Sigmoid colon (tissue), 7 donors: ENCODE results near the gene NCOA7. TPM values are rescaled to one million over a fixed set of nuclear protein-coding genes. Genes with fewer than 3 reads are reported as not detected.

Experiments used
- DNase-seq: peaks from one replicate; pipeline ENCODE4 v3.0.0-alpha.2; 2019
- H3K27ac ChIP-seq, 4 donors: fragments of 200-600 bp; sonication (generic); one replicate each; pipeline ENCODE4 v1.5.1; 2016 to 2019; ENCODE audit warnings: mild to moderate bottlenecking in 1 of 4
- H3K27me3 ChIP-seq, 3 donors: fragments of 200-600 bp; sonication (generic); one replicate each; pipeline ENCODE4 v1.5.1; 2019; ENCODE audit warnings: mild to moderate bottlenecking in 1 of 3
- H3K36me3 ChIP-seq, 4 donors: fragments of 200-600 bp; sonication (generic); one replicate each; pipeline ENCODE4 v1.5.1; 2016 to 2019
- H3K4me1 ChIP-seq, 4 donors: fragments of 200-600 bp; sonication (generic); one replicate each; pipeline ENCODE4 v1.5.1; 2017 to 2019
- H3K4me3 ChIP-seq, 4 donors: fragments of 200-600 bp; sonication (generic); one replicate each; pipeline ENCODE4 v1.5.1; 2017 to 2019; ENCODE audit warnings: mild to moderate bottlenecking in 2 of 4, moderate library complexity in 1 of 4
- H3K9me3 ChIP-seq, 4 donors: fragments of 200-600 bp in 3 of 4; sonication (generic) in 3 of 4; one replicate each; pipeline versions ENCODE4 v1.5.1 to v1.6.1; 2013 to 2019
- CTCF ChIP-seq, 4 experiments: fragments of 450-650 bp in 3 of 4; fragments of 200-600 bp in 1 of 4; IDR thresholded peaks; one replicate each; pipeline ENCODE4 v1.5.1; 2016 to 2019; ENCODE audit warnings: antibody characterized with exemption in 4 of 4, mild to moderate bottlenecking in 3 of 4, moderate library complexity in 2 of 4
- EP300 ChIP-seq, 4 donors: sonication (generic); formaldehyde crosslinking; IDR thresholded peaks; one replicate each; pipeline ENCODE4 v1.6.1; 2017; ENCODE audit warnings: antibody characterized with exemption in 4 of 4
- POLR2A ChIP-seq, 2 donors: fragments of 450-650 bp; IDR thresholded peaks; one replicate each; pipeline ENCODE4 v1.6.1; 2016; ENCODE audit warnings: antibody characterized with exemption in 2 of 2, mild to moderate bottlenecking in 2 of 2, moderate library complexity in 2 of 2
- POLR2AphosphoS5 ChIP-seq, 4 donors: sonication (generic); formaldehyde crosslinking; IDR thresholded peaks; one replicate each; pipeline ENCODE4 v1.6.1; 2017; ENCODE audit warnings: antibody characterized with exemption in 4 of 4
- WGBS, 2 donors: extraction: QIAGEN DNeasy Blood & Tissue Kit; methylation state at CpG; one replicate each; pipeline ENCODE4 v1.1.7; 2013; 5-methylcytosine and 5-hydroxymethylcytosine counted together
- intact Hi-C: fragments of 100-400 bp; cut with DNase I; formaldehyde crosslinking; loops from one replicate; pipeline ENCODE4 v1.15.1; 2023
- polyA plus RNA-seq, 3 donors: library from polyadenylated mRNA; stranded (reverse); fragments of 200-250 nt; gene quantifications; one replicate each; pipeline ENCODE4 v1.2.3, GENCODE V29; 2013
- total RNA-seq, 4 donors: library from RNA; depleted of rRNA; stranded (reverse); fragments of >200 nt; gene quantifications; one replicate each; pipeline ENCODE4 v1.1.0, GENCODE V29; 2016
- donor health status: healthy with polysubstance abuse.
- donor health status: Bipolar disorder and iron deficiency.
- donor health status: healthy.

Gene NCOA7
- total and polyA plus RNA-seq, 7 donors: 15.6 to 48.3 (median 27.5) TPM

- H3K27me3 ChIP-seq: no peaks in the 10 kb centered on the region
- no peak for TF ChIP-seq POLR2AphosphoS5 (IDR thresholded peaks at IDR 0.05)
- TF ChIP-seq POLR2A (IDR thresholded peaks at IDR 0.05): no peak
- no peak for TF ChIP-seq EP300 (IDR thresholded peaks at IDR 0.05)
- TF ChIP-seq CTCF (IDR thresholded peaks at IDR 0.05): no peak
- WGBS, 2 donors: 92 to 95% methylated on average over 3 of the region's 3 CpGs
- no peaks in the 10 kb centered on the region for H3K9me3 ChIP-seq
- H3K36me3 ChIP-seq: peaks cover 0 to 56% (median 10%) of the 10 kb centered on the region in 4 donors
- no peak overlapping the region for H3K27ac ChIP-seq
- intact Hi-C loops: no loop called here
- H3K4me3 ChIP-seq: no peak overlapping the region
- no peaks in the 10 kb centered on the region for H3K4me1 ChIP-seq
- DNase-seq: no peak
Measured at GRCh38 chr6:125926711-125927110, 136.0 kb downstream of the NCOA7 start.

- 58 to 64% methylated on average over 7 of the region's 7 CpGs for WGBS, 2 donors
- no peak for TF ChIP-seq EP300 (IDR thresholded peaks at IDR 0.05)
- TF ChIP-seq POLR2A (IDR thresholded peaks at IDR 0.05): no peak
- TF ChIP-seq CTCF (IDR thresholded peaks at IDR 0.05): no peak
- no peak for TF ChIP-seq POLR2AphosphoS5 (IDR thresholded peaks at IDR 0.05)
- Histone ChIP-seq H3K4me1 (no peaks in the 10 kb centered on the region), H3K9me3 (no peaks in the 10 kb centered on the region), H3K4me3 (no peak overlapping the region), H3K27me3 (no peaks in the 10 kb centered on the region), H3K27ac (no peak overlapping the region), H3K36me3 (peaks cover 0 to 45% (median 6%) of the 10 kb centered on the region in 4 donors)
- intact Hi-C loops: no loop called here
- no peak for DNase-seq
Measured at GRCh38 chr6:125927761-125928160, 137.0 kb downstream of the NCOA7 start.

- Histone ChIP-seq H3K9me3 (no peaks in the 10 kb centered on the region), H3K4me3 (no peak overlapping the region), H3K27ac (no peak overlapping the region), H3K27me3 (no peaks in the 10 kb centered on the region), H3K36me3 (peaks cover 0 to 19% (median 2%) of the 10 kb centered on the region in 4 donors), H3K4me1 (no peaks in the 10 kb centered on the region)
- intact Hi-C loops: no loop called here
- DNase-seq: no peak
- TF ChIP-seq POLR2A (IDR thresholded peaks at IDR 0.05): no peak
- no peak for TF ChIP-seq POLR2AphosphoS5 (IDR thresholded peaks at IDR 0.05)
- no peak for TF ChIP-seq EP300 (IDR thresholded peaks at IDR 0.05)
- no peak for TF ChIP-seq CTCF (IDR thresholded peaks at IDR 0.05)
- 85% methylated on average over 3 of the region's 3 CpGs for WGBS, 2 donors
Measured at GRCh38 chr6:125930765-125931418, 140.1 kb downstream of the NCOA7 start.

GRCh38 chr6:125931733-125932450, 141.1 kb downstream of the NCOA7 start:
- H3K36me3 ChIP-seq: peaks cover 0 to 19% (median 2%) of the 10 kb centered on the region in 4 donors
- H3K9me3 ChIP-seq: no peaks in the 10 kb centered on the region
- DNase-seq: no peak
- TF ChIP-seq POLR2A (IDR thresholded peaks at IDR 0.05) (no peak), EP300 (IDR thresholded peaks at IDR 0.05) (no peak), CTCF (IDR thresholded peaks at IDR 0.05) (no peak), POLR2AphosphoS5 (IDR thresholded peaks at IDR 0.05) (no peak)
- H3K4me1 ChIP-seq: no peaks in the 10 kb centered on the region
- H3K27me3 ChIP-seq: no peaks in the 10 kb centered on the region
- H3K27ac ChIP-seq: no peak overlapping the region
- WGBS, 2 donors: 88 to 97% methylated on average over 4 of the region's 4 CpGs
- intact Hi-C loops: no loop called here
- H3K4me3 ChIP-seq: no peak overlapping the region
